ENCODE measurements around the gene AAMP.

Gene AAMP

GRCh38 chr2:218293715-218294429 is 23.9 kb upstream of the AAMP start:
- DNase-seq: no peak

GRCh38 chr2:218292048-218293014 is 22.4 kb upstream of the AAMP start, which contains the start of gene TMBIM1:
Gene TMBIM1 (minus strand): TSS chr2:218292503. CDS start chr2:218282141, 10,362 bp downstream.
- peak; percentile 88 for DNase-seq

DNA sequence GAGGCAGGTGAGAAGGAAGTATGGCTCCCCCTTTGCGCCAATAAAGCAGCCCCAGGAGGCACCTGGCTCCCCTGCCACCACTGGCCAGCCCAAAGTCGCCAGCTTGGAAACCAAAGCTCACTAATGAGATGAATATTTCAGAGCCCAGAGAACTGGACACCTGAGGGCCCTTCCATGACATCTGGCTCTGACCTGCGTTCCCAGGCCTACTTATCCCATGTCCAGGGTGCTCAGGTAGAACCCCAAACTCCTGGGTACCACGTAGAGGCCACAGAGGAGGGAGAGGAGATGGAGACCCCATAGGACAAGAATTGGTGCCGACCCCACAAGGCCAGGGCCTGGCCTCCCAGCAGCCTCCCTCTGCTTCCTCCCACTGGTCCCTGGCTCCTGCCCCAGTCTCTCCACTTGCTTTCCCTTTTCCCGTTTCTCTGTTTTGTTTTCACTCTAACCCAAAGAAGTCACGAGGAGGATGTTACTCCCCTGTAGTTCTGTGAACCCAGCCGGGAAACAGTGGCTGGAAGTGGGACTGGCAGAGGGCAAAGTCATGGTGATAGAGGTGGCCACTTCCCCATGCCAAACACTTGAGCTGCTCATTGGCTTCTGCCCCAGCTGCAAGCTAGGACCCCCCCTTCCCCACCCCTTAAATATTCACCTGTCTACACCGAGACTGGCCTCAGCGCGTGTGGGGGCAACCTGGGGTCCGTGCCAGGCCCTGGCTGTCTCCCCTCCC is 21.5 kb upstream of the AAMP start:
- DNase-seq: peak; percentile 31

DNA sequence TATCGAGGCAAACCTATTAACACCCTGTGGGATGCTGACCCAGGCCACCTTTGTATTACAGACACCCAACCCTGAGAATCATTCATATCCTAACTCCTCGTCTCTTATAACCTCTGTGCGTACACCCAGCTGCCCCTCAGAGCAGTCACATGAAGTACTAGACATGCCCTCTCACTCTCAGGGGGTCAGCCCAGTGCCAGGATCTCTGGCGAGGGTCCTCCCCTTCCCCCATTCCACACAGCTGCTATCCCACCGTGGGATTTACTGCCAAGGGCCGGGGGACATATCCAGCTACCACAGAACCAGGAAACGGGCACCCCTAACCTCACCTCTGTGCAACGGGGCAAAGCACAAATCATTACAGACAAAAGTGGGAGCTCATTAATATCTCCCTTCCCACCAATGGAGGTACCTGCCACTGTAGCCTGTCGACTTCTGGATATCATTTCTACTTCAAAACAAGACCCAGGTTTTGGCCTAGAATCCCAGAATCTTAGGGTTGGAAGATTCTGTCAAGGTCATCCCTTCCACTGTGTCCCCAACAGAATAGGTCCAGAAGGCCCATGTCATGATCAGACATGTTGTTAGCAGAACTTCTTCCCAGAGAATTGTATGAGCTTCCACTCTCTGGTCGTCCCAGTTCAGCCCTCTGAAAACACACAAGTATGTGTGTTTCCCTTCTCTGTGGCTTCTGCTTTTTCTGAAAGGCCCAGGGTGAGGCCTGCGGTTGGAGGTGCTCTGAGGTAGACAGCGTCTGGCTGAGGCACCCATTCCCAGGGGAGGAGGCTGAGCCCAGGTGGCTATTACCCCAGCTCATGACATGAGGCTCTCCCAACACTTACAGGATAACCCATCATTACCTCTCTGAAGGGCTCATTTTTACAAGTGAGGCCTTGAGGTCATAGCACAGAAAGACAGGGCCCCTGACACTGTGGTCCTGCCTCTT is 20.7 kb upstream of the AAMP start:
- DNase-seq: no peak

DNA sequence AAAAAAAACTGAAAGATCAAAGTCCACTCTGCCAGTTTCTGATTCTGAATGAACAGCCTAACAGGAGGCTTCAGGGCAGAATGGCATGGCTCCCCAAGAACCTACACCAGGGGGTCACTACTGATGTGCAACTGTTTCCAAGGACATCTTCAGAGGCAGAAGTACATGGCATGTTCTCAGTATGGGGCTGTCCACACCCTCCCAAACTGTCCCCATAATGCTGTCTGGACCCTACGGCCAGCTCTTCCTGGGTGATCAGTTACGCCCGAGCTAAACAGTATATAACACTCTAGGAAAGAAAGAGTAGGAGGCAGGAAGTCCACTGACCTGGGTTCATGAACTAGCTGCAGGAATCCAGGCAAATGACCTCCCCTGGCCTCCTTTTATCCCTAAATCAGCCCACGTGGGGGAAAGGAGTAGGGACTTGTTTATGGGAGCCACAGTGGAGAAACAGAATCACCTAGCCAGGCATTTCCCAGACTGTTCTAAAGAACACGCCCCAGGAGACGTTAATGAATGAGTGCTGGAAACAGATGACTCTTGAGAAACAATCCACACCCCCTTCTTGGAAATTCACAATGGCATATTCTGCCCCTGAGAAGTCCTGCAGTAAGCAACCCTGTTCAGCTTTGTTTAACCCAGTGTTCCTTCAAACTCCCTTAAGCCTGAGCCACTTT is 19.8 kb upstream of the AAMP start:
- DNase-seq: no peak

DNA sequence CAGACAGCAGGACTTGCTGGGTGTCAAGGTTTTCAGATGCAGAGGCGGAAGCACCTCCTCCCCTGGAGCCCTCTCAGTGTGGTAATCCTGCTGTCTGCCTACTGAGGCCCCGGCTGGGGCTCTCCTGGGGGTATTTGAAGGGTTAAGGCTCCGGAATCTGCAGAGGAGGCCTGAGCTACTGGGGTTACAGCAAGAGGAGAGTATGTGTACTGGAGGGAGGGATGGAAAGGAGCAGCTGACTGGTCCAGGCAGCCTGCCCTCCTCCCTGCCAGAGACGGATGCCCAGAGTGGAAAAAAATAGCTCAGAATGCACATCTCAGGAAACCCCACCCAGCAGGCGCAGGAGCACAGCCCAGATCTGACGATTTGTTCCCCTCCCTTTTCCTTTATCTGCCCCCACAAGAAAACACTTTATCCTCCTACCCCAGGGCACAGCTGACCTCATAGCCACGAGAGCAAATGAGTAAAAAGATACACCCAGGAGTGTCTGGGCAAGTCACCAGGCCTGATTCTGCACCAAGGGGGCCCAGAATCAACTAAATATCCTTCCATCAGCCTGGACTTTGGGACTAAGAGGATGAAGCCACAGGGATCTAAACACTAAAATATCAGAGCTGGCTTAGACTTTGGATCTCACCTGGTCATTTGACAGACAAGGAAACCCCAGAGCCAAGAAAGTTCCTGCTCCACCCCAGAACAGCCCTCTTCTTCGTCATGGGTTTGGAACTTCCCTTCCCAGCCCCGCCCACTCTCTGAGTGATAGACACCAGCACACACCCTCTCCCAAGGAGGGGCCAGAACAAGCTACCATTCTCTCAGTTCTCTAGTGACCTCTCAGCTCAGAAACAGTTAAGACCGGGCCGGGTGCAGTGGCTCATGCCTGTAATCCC is 16.9 kb upstream of the AAMP start:
- peak; percentile 95 for DNase-seq

DNA sequence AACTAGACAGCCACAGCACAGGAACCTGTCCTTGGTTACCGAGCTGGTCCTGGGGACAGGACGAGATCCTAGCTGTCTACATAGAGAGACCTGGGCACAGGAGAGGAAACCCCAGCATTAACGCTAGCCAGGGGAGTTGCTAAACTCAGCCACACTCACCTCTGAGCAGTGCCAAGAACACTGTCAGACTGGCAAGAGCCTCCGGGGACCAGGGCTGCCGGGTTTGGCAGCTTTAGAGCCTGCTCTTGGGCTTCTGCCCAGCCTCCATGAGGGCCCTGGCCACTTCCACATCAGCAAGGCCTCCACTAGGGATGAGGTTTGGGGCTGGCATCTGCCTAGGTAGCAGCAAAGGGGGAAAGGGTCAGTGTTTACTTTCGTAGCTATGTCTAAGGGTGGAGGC is 15.7 kb upstream of the AAMP start:
- DNase-seq: peak; percentile 51

DNA sequence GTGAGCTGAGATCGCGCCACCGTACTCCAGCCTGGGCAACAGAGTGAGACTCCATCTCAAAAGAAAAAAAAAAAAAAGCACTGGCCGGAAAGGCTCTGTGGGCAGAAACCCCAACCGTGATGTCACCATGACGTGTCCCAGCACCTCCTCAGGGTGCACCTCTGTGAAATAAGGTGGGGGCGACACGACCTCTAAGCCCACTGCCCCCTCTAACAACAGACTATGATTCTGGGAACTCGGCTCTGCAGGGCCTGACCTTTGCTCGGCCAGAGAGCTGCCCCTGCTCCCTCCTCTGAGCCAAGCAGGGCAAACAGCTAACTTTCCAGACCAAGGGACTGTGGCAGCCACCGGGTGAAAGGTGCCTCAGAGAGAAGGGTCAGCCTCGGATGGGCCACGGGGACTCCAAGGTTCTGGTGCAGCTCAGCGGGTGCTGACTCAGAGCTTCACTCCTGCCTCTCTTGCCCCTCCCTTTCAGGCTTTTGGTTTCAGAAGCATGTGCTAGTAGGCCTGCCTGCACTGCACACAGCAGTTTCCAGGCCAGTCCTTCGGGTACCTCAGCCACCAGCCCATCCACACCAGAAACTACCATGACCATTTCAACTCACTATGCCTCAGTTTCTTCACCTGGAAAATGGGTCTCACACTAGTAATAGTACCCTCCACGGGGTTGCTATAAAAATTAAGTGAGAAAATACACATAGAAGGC is 14.3 kb upstream of the AAMP start:
- no peak for DNase-seq

GRCh38 chr2:218282173-218282991 is 12.4 kb upstream of the AAMP start:
- DNase-seq: peak; percentile 63

DNA sequence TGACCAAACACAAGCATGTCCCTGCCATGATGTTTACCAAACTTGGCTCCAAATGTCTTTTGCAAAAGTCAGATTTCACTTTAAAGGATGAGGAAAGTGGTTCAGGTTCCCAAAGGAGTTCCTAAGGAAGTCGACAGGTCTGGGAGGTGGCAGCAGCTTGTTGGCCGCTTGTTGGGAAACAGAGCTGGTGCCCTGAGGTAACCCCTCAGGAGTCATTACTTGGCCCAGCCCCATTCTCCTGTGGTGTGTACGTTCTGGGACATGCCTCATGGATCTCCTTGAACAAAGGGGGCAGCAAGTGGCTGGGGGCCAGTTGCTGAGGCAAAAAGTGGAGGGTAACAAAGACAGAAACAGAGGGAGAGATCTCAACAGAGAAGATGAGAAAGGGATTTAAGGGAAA is 11.5 kb upstream of the AAMP start:
- no peak for DNase-seq

- DNase-seq: no peak
Measured at GRCh38 chr2:218280260-218280870, 10.4 kb upstream of the AAMP start.

DNA sequence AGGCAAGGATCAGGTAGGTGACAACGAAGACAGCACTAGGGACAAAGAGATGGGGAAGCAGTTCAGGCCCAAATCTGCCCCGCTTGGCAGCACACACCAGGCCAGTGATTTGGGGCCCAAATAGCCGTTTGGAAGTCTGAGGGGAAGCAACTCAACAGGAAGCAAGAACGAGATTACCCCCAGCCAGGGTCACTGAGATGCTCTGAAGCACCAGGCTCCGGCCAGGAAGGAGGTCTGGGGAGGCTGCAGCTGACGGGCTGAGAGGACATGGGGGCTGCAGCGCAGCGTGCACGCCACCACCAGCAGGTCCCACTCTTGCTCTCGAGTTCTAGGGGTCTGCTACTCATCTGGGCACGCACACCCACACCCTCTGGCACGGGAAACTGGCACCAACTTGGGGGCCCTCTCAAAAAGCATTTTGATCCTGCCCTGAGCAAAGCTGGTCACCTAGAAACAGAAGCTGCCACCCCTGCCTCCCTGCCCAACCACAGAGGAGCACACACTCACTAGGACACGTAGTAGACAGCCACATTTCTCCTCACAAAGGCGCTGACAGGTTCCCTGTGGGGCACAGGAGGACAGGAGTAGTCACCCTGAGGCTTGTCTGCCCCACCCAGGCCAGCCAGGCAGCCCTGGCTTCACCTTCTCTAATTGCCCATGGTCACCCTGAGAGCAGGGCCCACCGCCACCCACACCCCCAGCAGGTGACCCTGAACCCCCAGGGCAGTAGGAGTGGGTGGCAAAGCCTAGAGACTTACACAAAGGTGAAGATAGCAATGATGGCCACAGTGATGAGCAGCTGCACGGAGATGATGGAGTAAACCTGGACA is 8.8 kb upstream of the AAMP start:
- no peak for DNase-seq

- no peak for DNase-seq
Measured at GRCh38 chr2:218277921-218278320, 8.0 kb upstream of the AAMP start.

GRCh38 chr2:218276986-218277755 is 7.2 kb upstream of the AAMP start:
- DNase-seq: no peak

GRCh38 chr2:218275371-218276072 is 5.6 kb upstream of the AAMP start:
- no peak for DNase-seq

GRCh38 chr2:218274586-218274985 is 4.6 kb upstream of the AAMP start:
- no peak for DNase-seq

Data from right hindlimb (tissue), 1 donor.